ENCODE results near the gene ARHGAP25. TPM values are rescaled to one million over a fixed set of nuclear protein-coding genes. Genes with fewer than 3 reads are reported as not detected.

The ARHGAP25 gene
- total RNA-seq, 4 donors from 2014 or later, result 3.1 to 11.4 (median 6.6) TPM

- H3K27ac ChIP-seq, result no peak overlapping the region
- no peak for DNase-seq
- no peaks in the 10 kb centered on the region for H3K27me3 ChIP-seq
- H3K4me1 ChIP-seq, result no peaks in the 10 kb centered on the region
- H3K4me3 ChIP-seq, result no peak overlapping the region
- no peaks in the 10 kb centered on the region for H3K36me3 ChIP-seq
- TF ChIP-seq POLR2A (IDR thresholded peaks at IDR 0.05) (no peak), CTCF (IDR thresholded peaks at IDR 0.05) (no peak)
- H3K9me3 ChIP-seq, result no peaks in the 10 kb centered on the region
- intact Hi-C loops (cut with DNase I; ENCODE audit: low total_unique reads), result no loop called here
Observed at GRCh38 chr2:68863996-68864395, 129.4 kb downstream of the ARHGAP25 start.

GRCh38 chr2:68865108-68865507 lies 130.5 kb downstream of the ARHGAP25 start:
- H3K36me3 ChIP-seq, result no peaks in the 10 kb centered on the region
- intact Hi-C loops (cut with DNase I; ENCODE audit: low total_unique reads), result no loop called here
- no peak overlapping the region for H3K4me3 ChIP-seq
- H3K9me3 ChIP-seq, result no peaks in the 10 kb centered on the region
- no peak for TF ChIP-seq POLR2A (IDR thresholded peaks at IDR 0.05)
- no peak for TF ChIP-seq CTCF (IDR thresholded peaks at IDR 0.05)
- no peaks in the 10 kb centered on the region for H3K27me3 ChIP-seq
- H3K4me1 ChIP-seq, result no peaks in the 10 kb centered on the region
- no peak for DNase-seq
- no peak overlapping the region for H3K27ac ChIP-seq

- Histone ChIP-seq H3K27ac (no peak overlapping the region), H3K4me1 (no peaks in the 10 kb centered on the region), H3K27me3 (no peaks in the 10 kb centered on the region), H3K36me3 (no peaks in the 10 kb centered on the region), H3K4me3 (no peak overlapping the region), H3K9me3 (no peaks in the 10 kb centered on the region)
- no peak for DNase-seq
- no peak for TF ChIP-seq POLR2A (IDR thresholded peaks at IDR 0.05)
- intact Hi-C loops (cut with DNase I; ENCODE audit: low total_unique reads), result no loop called here
Observed at GRCh38 chr2:68870215-68870614, 135.6 kb downstream of the ARHGAP25 start.

DNA sequence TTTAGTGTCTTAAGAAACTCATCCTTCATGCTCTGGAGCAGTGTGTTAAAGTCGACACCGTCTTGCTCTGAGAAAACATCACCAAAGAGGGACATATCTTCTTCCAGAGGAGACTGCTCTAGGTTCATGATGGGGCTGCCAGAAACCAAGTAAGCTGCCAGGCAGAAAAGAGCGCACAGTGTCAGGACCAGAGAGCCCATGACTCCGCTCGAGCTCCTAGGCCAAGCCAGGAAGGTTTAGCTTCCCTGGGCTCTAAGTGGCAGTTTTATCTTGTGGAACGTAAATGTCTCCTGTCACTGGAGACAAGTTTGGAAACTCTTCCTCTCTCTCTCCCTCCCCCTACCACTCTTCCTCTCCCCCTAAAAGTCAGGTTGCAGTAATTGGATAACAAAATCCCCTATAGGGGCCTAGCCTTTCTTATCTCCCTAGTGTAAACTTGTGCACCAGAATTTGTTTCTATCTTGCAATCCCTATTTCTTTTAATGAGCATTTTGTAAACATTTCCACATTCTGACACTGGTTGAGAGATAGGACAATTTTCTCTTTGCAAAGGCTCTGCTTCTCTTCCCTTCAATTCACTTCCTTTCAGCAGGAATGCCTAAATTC lies 136.7 kb downstream of the ARHGAP25 start, which contains the start of gene BMP10:
TSS of gene BMP10 (minus strand) at position 239 of the 606 bp plus-strand sequence. CDS start at position 200, 39 bp downstream.
- DNase-seq, result no peak
- Histone ChIP-seq H3K27ac (no peak within 1 kb of the TSS), H3K4me3 (no peak within 1 kb of the TSS), H3K27me3 (no peaks in the 10 kb centered on the region), H3K36me3 (no peaks in the 10 kb centered on the region), H3K4me1 (no peaks in the 10 kb centered on the region), H3K9me3 (no peaks in the 10 kb centered on the region)
- intact Hi-C loops (cut with DNase I; ENCODE audit: low total_unique reads), result no loop called here
- TF ChIP-seq CTCF (IDR thresholded peaks at IDR 0.05), result no peak
- TF ChIP-seq POLR2A (IDR thresholded peaks at IDR 0.05), result no peak

Other genes with a start within 250 kb of the ARHGAP25 start
- gene PROKR1, start 91.2 kb upstream of the ARHGAP25 start, total RNA-seq, result under 1 TPM in 1 of 4 donors, not detected in 3; 0.27 TPM
- gene BMP10, start 136.6 kb downstream of the ARHGAP25 start, total RNA-seq, result not detected
- not detected for gene GKN2, start 218.1 kb downstream of the ARHGAP25 start, total RNA-seq
- gene GKN1, start 239.8 kb downstream of the ARHGAP25 start, total RNA-seq, result not detected